ENCODE results near the gene PTH1R. TPM values are rescaled to one million over a fixed set of nuclear protein-coding genes. Genes with fewer than 3 reads are reported as not detected.

Gene PTH1R
- total RNA-seq, 4 donors from 2014 or later, result 1.1 to 4.2 (median 3.0) TPM

GRCh38 chr3:46948830-46949671, 71.5 kb downstream of the PTH1R start:
- no peak for TF ChIP-seq POLR2AphosphoS5 (IDR thresholded peaks at IDR 0.05)
- TF ChIP-seq, protein P1, sequence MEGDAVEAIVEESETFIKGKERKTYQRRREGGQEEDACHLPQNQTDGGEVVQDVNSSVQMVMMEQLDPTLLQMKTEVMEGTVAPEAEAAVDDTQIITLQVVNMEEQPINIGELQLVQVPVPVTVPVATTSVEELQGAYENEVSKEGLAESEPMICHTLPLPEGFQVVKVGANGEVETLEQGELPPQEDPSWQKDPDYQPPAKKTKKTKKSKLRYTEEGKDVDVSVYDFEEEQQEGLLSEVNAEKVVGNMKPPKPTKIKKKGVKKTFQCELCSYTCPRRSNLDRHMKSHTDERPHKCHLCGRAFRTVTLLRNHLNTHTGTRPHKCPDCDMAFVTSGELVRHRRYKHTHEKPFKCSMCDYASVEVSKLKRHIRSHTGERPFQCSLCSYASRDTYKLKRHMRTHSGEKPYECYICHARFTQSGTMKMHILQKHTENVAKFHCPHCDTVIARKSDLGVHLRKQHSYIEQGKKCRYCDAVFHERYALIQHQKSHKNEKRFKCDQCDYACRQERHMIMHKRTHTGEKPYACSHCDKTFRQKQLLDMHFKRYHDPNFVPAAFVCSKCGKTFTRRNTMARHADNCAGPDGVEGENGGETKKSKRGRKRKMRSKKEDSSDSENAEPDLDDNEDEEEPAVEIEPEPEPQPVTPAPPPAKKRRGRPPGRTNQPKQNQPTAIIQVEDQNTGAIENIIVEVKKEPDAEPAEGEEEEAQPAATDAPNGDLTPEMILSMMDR (IDR thresholded peaks at IDR 0.05), result no peak
- no peak for TF ChIP-seq POLR2A (IDR thresholded peaks at IDR 0.05)
- no peak for TF ChIP-seq EP300 (IDR thresholded peaks at IDR 0.05)
- DNase-seq (ENCODE audit: low spot score in 2 of 2), result no peak
- Histone ChIP-seq H3K4me3 (no peak overlapping the region), H3K36me3 (no peaks in the 10 kb centered on the region), H3K27ac (peak overlapping the region; percentile 89), H3K27me3 (no peaks in the 10 kb centered on the region), H3K9me3 (no peaks in the 10 kb centered on the region), H3K4me1 (peaks cover 85% of the 10 kb centered on the region)
- WGBS, result 33% methylated on average over 5 of the region's 6 CpGs

- Histone ChIP-seq H3K27ac (no peak overlapping the region), H3K9me3 (no peaks in the 10 kb centered on the region), H3K36me3 (no peaks in the 10 kb centered on the region), H3K27me3 (no peaks in the 10 kb centered on the region), H3K4me1 (peaks cover 85% of the 10 kb centered on the region), H3K4me3 (no peak overlapping the region)
- DNase-seq (ENCODE audit: low spot score in 2 of 2), result no peak
- 100% methylated on average over 2 of the region's 2 CpGs for WGBS
- TF ChIP-seq POLR2AphosphoS5 (IDR thresholded peaks at IDR 0.05) (no peak), EP300 (IDR thresholded peaks at IDR 0.05) (no peak), POLR2A (IDR thresholded peaks at IDR 0.05) (no peak)
- TF ChIP-seq, protein P1 (IDR thresholded peaks at IDR 0.05), result no peak
These were observed 72.7 kb downstream of the PTH1R start for GRCh38 chr3:46950177-46950576.

DNA sequence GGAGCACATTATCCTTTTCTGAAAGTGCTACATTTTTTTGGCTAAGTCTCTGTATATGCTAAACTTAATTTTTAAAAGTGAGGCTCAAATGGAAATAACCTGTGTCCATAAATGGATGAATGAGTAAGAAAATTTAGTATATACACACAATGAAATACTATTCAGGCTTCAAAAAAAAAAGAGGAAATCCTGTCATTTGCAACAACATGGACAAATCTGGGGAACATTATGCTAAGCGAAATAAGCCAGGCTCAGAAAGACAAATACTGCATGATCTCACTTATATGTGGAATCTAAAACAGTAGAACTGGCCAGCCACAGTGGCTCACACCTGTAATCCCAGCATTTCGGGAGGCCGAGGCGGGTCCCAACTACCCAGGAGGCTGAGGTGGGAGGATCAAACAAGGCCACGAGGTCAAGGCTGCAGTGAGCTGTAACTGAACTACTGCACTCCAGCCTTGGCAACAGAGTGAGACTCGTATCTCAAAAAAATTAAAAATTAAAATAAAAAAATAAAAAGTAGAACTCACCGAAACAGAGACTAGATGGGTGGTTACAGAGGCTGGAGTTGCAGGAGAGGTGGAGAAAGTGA, 73.2 kb downstream of the PTH1R start:
- no peak overlapping the region for H3K27ac ChIP-seq
- H3K27me3 ChIP-seq, result no peaks in the 10 kb centered on the region
- DNase-seq (ENCODE audit: low spot score in 2 of 2), result no peak
- WGBS, result 79% methylated on average over 7 of the region's 7 CpGs
- peaks cover 86% of the 10 kb centered on the region for H3K4me1 ChIP-seq
- H3K9me3 ChIP-seq, result no peaks in the 10 kb centered on the region
- no peak overlapping the region for H3K4me3 ChIP-seq
- TF ChIP-seq POLR2A (IDR thresholded peaks at IDR 0.05), result no peak
- TF ChIP-seq POLR2AphosphoS5 (IDR thresholded peaks at IDR 0.05), result no peak
- TF ChIP-seq EP300 (IDR thresholded peaks at IDR 0.05), result no peak
- TF ChIP-seq, protein P1 (IDR thresholded peaks at IDR 0.05), result no peak
- H3K36me3 ChIP-seq, result no peaks in the 10 kb centered on the region

DNA sequence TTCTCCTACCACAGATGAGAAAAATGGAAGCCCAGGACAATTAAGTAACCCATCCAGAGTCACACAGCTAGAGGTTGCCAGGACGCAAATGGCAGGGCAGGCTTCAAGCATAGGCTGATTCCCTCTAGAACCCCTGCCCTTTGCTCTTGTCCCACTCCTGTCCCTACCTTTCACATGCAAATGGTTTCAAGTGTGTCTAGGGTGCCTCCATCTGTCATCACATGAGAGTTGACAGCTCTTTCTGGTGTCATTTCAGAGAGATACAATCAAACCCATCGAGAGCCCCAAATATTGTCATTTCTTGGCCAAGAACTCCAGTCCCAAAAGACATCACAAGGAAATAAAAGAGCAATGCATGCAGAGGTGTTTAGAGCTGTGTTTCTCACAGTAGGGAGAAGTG, 75.3 kb downstream of the PTH1R start:
- no peak overlapping the region for H3K4me3 ChIP-seq
- WGBS, result 88% methylated on average over 2 of the region's 2 CpGs
- H3K36me3 ChIP-seq, result no peaks in the 10 kb centered on the region
- no peaks in the 10 kb centered on the region for H3K27me3 ChIP-seq
- H3K9me3 ChIP-seq, result no peaks in the 10 kb centered on the region
- H3K4me1 ChIP-seq, result peaks cover 83% of the 10 kb centered on the region
- TF ChIP-seq EP300 (IDR thresholded peaks at IDR 0.05), result no peak
- TF ChIP-seq POLR2A (IDR thresholded peaks at IDR 0.05), result no peak
- TF ChIP-seq, protein P1 (IDR thresholded peaks at IDR 0.05), result no peak
- TF ChIP-seq POLR2AphosphoS5 (IDR thresholded peaks at IDR 0.05), result no peak
- DNase-seq (ENCODE audit: low spot score in 2 of 2), result no peak
- H3K27ac ChIP-seq, result no peak overlapping the region

Other genes starting within 250 kb of the PTH1R start
- 100 to 1,000 TPM; 129 to 260 (median 172) TPM for gene ALS2CL, start 184.0 kb upstream of the PTH1R start, total RNA-seq
- under 1 TPM in 3 of 4 donors, not detected in 1; 0.59 to 0.78 (median 0.72) TPM for gene TMIE, start 176.3 kb upstream of the PTH1R start, total RNA-seq
- not detected for gene PRSS50, start 159.9 kb upstream of the PTH1R start, total RNA-seq
- 1 to 10 TPM in 1 of 4 donors, not detected in 3; 1.4 TPM for gene MYL3, start 14.3 kb upstream of the PTH1R start, total RNA-seq
- gene CCDC12, start 99.0 kb downstream of the PTH1R start, total RNA-seq, result 10 to 100 TPM; 56.1 to 86.8 (median 81.6) TPM
- 100 to 1,000 TPM; 317 to 865 (median 347) TPM for gene NBEAL2, start 101.9 kb downstream of the PTH1R start, total RNA-seq

Data from suprapubic skin (tissue), 4 donors.